CD14-positive monocyte (primary cell): ENCODE data around the gene IFT74. TPM values are rescaled to one million over a fixed set of nuclear protein-coding genes. Genes with fewer than 3 reads are reported as not detected.
A peak's percentile ranks its signal among the peaks of the same experiment; 100 is the strongest.

ENCODE experiments used
- DNase-seq, 3 donors: peaks; one replicate each; pipeline ENCODE4 v3.0.0-alpha.2; 2011 to 2022
- H2AFZ ChIP-seq: 2 replicates; pipeline ENCODE4 v1.6.0; 2012; ENCODE audit warnings: mild to moderate bottlenecking, low read depth, low read length, inconsistent platforms; ENCODE audit not compliant: insufficient read depth, poor library complexity, severe bottlenecking
- H3K27ac ChIP-seq, 2 donors: 1 replicate in 1 of 2; 2 replicates in 1 of 2; pipeline ENCODE4 v1.5.1; 2012 to 2013; ENCODE audit warnings: low read length in 2 of 2, control low read depth in 1 of 2, inconsistent platforms in 1 of 2, low read depth in 1 of 2, mild to moderate bottlenecking in 1 of 2
- H3K27me3 ChIP-seq, 2 donors: one replicate each; pipeline versions ENCODE4 v1.6.0 to v1.6.1; 2011 to 2013; ENCODE audit warnings: low read length in 2 of 2; ENCODE audit not compliant: control insufficient read depth in 2 of 2, insufficient read depth in 2 of 2
- H3K36me3 ChIP-seq, 2 donors: replicated peaks in 1 of 2; 1 replicate in 1 of 2; 2 replicates in 1 of 2; pipeline versions ENCODE4 v1.5.1 to v1.6.1; 2012 to 2013; ENCODE audit warnings: low read length in 2 of 2, control low read depth in 1 of 2, inconsistent platforms in 1 of 2, mild to moderate bottlenecking in 1 of 2; ENCODE audit not compliant: insufficient read depth in 2 of 2, control insufficient read depth in 1 of 2
- H3K4me1 ChIP-seq, 2 donors: 1 replicate in 1 of 2; 2 replicates in 1 of 2; pipeline versions ENCODE4 v1.5.1 to v1.6.1; 2012 to 2013; ENCODE audit warnings: low read length in 2 of 2, control low read depth in 1 of 2, inconsistent platforms in 1 of 2, mild to moderate bottlenecking in 1 of 2, moderate library complexity in 1 of 2; ENCODE audit not compliant: insufficient read depth in 2 of 2, control insufficient read depth in 1 of 2
- H3K4me2 ChIP-seq: replicated peaks from 2 replicates; pipeline ENCODE3; 2012; ENCODE audit warnings: low read length, moderate library complexity, mild to moderate bottlenecking; ENCODE audit not compliant: poor library complexity, severe bottlenecking; ENCODE audit errors: extremely low read depth
- H3K4me3 ChIP-seq, 3 experiments: fragments of 200-600 bp in 1 of 3; sonication (generic) in 1 of 3; replicated peaks in 1 of 3; 1 replicate in 2 of 3; 2 replicates in 1 of 3; pipeline ENCODE4 v1.5.1; 2011 to 2013; ENCODE audit warnings: low read length in 3 of 3, mild to moderate bottlenecking in 3 of 3, control low read depth in 2 of 3, low read depth in 2 of 3, inconsistent platforms in 1 of 3, moderate library complexity in 1 of 3
- H3K79me2 ChIP-seq: 2 replicates; pipeline ENCODE4 v1.6.0; 2012; ENCODE audit warnings: mild to moderate bottlenecking, control low read depth, inconsistent platforms, low read length, moderate library complexity; ENCODE audit not compliant: insufficient read depth
- H3K9ac ChIP-seq: 2 replicates; pipeline ENCODE4 v1.6.0; 2017; ENCODE audit warnings: low read length, mild to moderate bottlenecking; ENCODE audit not compliant: insufficient read depth, poor library complexity, severe bottlenecking
- H3K9me3 ChIP-seq, 2 donors: replicated peaks in 1 of 2; 1 replicate in 1 of 2; 2 replicates in 1 of 2; pipeline versions ENCODE4 v1.5.1 to v1.6.1; 2012 to 2013; ENCODE audit warnings: low read length in 2 of 2, control low read depth in 1 of 2; ENCODE audit not compliant: control insufficient read depth in 1 of 2, insufficient read depth in 1 of 2
- H4K20me1 ChIP-seq: 2 replicates; pipeline ENCODE4 v1.6.0; 2012; ENCODE audit warnings: mild to moderate bottlenecking, low read length, control low read depth, moderate library complexity; ENCODE audit not compliant: insufficient read depth
- H3K27ac Mint-ChIP-seq, 7 donors: one replicate each; pipeline ENCODE4 v1.8.0; 2020; ENCODE audit warnings: mild to moderate bottlenecking in 7 of 7, mixed read lengths in 7 of 7, moderate library complexity in 6 of 7, inconsistent platforms in 2 of 7
- H3K27me3 Mint-ChIP-seq, 3 donors: one replicate each; pipeline ENCODE4 v1.8.0; 2021 to 2022; ENCODE audit warnings: low read depth in 3 of 3, mild to moderate bottlenecking in 3 of 3, mixed read lengths in 3 of 3, moderate library complexity in 3 of 3, inconsistent platforms in 1 of 3
- H3K36me3 Mint-ChIP-seq, 2 donors: one replicate each; pipeline ENCODE4 v1.8.0; 2020; ENCODE audit warnings: mixed read lengths in 2 of 2, inconsistent platforms in 1 of 2, mild to moderate bottlenecking in 1 of 2
- H3K4me1 Mint-ChIP-seq: one replicate; pipeline ENCODE4 v1.8.0; 2020; ENCODE audit warnings: mild to moderate bottlenecking, mixed read lengths
- H3K4me3 Mint-ChIP-seq, 2 donors: one replicate each; pipeline ENCODE4 v1.8.0; 2020; ENCODE audit warnings: mild to moderate bottlenecking in 2 of 2, mixed read lengths in 2 of 2, moderate library complexity in 1 of 2
- H3K9me3 Mint-ChIP-seq, 7 donors: one replicate each; pipeline ENCODE4 v1.8.0; 2020 to 2022; ENCODE audit warnings: mixed read lengths in 7 of 7, mild to moderate bottlenecking in 6 of 7, moderate library complexity in 6 of 7, inconsistent platforms in 2 of 7
- CTCF ChIP-seq: fragments of 200-600 bp; IDR thresholded peaks from one replicate; pipeline ENCODE4 v1.8.0; 2022; ENCODE audit warnings: antibody characterized with exemption, mild to moderate bottlenecking
- WGBS: methylation state at CpG from one replicate; pipeline ENCODE4 v1.1.5; 2013; ENCODE audit warnings: missing lambda C conversion rate; ENCODE audit not compliant: insufficient coverage; 5-methylcytosine and 5-hydroxymethylcytosine counted together
- intact Hi-C, 2 donors: fragments of 100-400 bp; cut with micrococcal nuclease; formaldehyde crosslinking; loops; one replicate each; pipeline versions ENCODE4 v1.15.0 to v1.15.1; 2023
- polyA plus RNA-seq, 3 donors: library from polyadenylated mRNA; depleted of rRNA in 1 of 3; unstranded in 2 of 3; stranded (reverse) in 1 of 3; fragments of 300-500 nt in 2 of 3; fragments of >200 nt in 1 of 3; fragmentation: Illumina TruSeq in 2 of 3; gene quantifications; 1 replicate in 2 of 3; 2 replicates in 1 of 3; pipeline ENCODE4 v1.2.3, GENCODE V29; 2012 to 2021

The IFT74 gene
- polyA plus RNA-seq, 3 donors = 2.6 to 6.0 (median 3.7) TPM

DNA sequence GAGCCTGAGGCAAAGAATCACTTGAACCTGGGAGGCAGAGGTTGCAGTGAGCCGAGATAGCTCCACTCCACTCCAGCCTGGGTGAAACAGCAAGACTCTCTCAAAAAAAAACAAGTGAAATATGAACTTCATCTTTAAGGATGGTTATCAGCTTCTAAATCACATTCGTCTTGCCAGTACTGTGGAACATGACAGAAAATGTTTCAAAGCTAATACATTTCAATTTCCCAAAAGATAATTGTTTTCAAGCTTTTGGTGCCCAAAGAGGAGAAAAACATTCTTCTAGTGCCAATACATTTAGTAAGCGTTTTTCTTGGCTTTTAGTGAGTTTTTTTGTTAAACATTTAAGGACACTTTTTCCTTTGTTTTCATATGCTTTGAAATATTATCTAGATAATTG lies 4.4 kb upstream of the IFT74 start:
- no peak for DNase-seq
- Histone ChIP-seq H3K4me2 (no peak overlapping the region), H3K27me3 (no peaks in the 10 kb centered on the region), H3K27ac (no peak overlapping the region), H3K9ac (no peak overlapping the region), H3K4me1 (peaks cover 30 to 37% of the 10 kb centered on the region in 2 donors), H4K20me1 (no peaks in the 10 kb centered on the region), H3K36me3 (no peaks in the 10 kb centered on the region), H3K4me3 (no peak overlapping the region), H3K79me2 (peaks cover 6% of the 10 kb centered on the region), H2AFZ (no peak overlapping the region), H3K9me3 (no peaks in the 10 kb centered on the region)
- intact Hi-C loops = no loop called here
- Mint-ChIP-seq H3K27ac (no peak overlapping the region), H3K9me3 (no peaks in the 10 kb centered on the region), H3K4me1 (peaks cover 30% of the 10 kb centered on the region), H3K27me3 (peaks cover 0 to 1% (median 0%) of the 10 kb centered on the region in 3 donors), H3K4me3 (no peak overlapping the region), H3K36me3 (no peaks in the 10 kb centered on the region)
- no CpG with 5 or more reads among the region's 3 CpGs for WGBS
- no peak for TF ChIP-seq CTCF

GRCh38 chr9:26954050-26954508 lies 2.1 kb upstream of the IFT74 start:
- Histone ChIP-seq H3K4me1 (peaks cover 28 to 34% of the 10 kb centered on the region in 2 donors), H3K27ac (peak overlapping the region; percentile 51 to 96), H3K79me2 (peaks cover 8% of the 10 kb centered on the region), H4K20me1 (no peaks in the 10 kb centered on the region), H3K9me3 (no peaks in the 10 kb centered on the region), H3K4me2 (peak overlapping the region; percentile 91), H3K4me3 (peak overlapping the region in 2 of 3 experiments; percentile 10 to 54), H2AFZ (peak overlapping the region; percentile 94), H3K9ac (peak overlapping the region; percentile 41), H3K27me3 (no peaks in the 10 kb centered on the region), H3K36me3 (no peaks in the 10 kb centered on the region)
- DNase-seq = peak; percentile 46 to 69 (median 65)
- Mint-ChIP-seq H3K36me3 (no peaks in the 10 kb centered on the region), H3K4me1 (peaks cover 28% of the 10 kb centered on the region), H3K4me3 (peak overlapping the region; percentile 21 to 65), H3K9me3 (peaks cover 0 to 2% (median 0%) of the 10 kb centered on the region in 7 donors), H3K27ac (peak overlapping the region; percentile 90 to 96 (median 91)), H3K27me3 (no peaks in the 10 kb centered on the region)
- TF ChIP-seq CTCF = no peak
- no CpG with 5 or more reads among the region's 3 CpGs for WGBS
- intact Hi-C loops = no loop called here
